ENCODE data around the gene ACER1.

The ACER1 gene

DNA sequence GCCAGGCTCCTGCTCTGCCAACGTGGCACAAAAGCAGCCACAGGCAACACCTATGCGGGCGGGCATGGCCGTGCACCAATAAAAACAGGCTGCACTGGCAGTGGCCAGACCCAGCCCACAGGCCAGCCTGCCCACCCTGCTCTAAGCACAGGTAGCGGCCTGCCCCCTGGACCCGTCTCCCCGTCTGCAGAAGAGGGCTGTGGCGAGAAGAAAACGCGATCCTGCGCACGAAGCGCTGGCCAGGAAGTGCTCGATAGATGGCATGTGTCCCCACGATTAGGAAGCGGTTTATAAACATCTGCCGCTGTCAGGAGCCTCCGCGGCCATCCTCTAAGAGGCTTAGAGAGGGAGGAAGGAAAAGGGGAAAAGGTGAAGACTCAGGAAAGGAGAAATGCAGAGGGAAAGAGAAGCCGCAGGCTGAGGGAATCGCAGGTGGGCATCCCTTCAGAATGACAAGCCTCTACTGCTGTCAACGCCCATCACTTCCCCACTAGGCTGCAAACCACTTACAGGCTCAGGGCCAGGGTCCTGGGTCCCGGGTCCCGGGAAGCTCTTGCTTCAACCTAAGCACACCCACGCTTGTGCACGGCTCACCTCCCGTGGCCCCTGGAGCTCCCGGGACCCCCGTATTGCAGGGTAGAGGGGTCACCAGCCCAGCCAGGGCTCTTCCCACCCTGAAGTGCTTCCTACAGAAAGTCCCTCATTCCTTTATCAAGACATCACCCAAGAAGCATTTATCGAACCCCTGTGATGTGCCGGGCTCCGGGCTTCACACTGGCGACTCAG is 64.1 kb downstream of the ACER1 start:
- no peak for DNase-seq (ENCODE audit: low read depth in 2 of 2, low spot score in 1 of 2)

DNA sequence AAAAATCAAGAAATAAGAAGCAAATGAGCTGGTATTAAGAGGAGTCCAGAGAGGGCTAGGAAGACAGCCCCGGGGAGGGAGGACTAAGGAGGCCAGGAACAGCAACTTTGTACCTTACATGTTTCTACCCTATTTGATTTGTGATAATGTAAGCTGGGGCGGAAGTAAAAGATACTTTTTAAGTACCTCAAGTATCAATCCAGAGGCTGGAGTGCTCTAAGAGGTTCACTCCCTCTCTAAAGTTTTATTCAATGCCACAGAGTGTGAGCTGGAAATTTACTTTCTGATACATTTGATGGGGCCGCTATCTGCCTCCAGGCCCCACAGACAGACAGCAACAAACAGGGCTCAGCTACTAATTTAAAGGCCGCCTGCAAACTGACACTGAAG is 65.0 kb downstream of the ACER1 start:
- no peak for DNase-seq (ENCODE audit: low read depth in 2 of 2, low spot score in 1 of 2)

DNA sequence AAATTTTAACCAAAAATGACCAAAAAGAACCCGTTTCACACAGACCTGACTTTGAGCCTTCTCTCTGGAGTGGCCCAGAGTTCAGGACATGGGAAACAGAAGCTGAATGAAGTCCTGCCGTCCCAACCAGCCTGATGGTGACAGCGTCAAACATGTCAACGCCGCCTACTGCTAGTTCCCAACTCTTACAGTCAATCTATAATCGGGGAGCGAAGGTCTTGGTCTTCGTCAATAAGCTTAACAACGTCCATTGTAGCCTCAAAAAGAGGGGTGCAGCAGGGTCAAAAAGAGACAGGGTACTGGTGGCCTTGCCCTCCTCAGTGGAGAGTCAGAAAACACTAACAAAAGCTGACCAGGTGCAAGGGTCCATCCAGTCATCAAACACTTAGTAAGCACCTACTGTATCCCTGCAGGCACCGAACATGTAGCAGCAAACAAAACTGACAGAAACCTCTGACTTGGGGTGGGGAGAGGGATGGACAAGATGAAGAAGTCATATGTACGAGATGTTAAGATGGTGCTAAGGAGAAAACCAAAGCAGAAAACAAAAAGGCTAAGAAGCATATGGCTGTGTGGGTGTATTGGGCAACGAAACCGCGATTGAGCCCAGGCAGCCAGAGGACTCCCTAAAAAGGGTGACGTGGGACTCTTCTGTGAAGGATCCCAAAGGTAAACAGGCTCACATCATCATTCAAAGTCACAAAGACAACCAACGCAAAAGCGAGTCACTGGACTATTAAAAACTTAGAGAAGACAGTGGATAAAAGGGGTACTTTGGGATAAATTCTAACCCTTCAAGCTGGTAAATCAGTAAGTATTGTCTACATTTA is 65.6 kb downstream of the ACER1 start:
- DNase-seq (ENCODE audit: low read depth in 2 of 2, low spot score in 1 of 2), result no peak

DNA sequence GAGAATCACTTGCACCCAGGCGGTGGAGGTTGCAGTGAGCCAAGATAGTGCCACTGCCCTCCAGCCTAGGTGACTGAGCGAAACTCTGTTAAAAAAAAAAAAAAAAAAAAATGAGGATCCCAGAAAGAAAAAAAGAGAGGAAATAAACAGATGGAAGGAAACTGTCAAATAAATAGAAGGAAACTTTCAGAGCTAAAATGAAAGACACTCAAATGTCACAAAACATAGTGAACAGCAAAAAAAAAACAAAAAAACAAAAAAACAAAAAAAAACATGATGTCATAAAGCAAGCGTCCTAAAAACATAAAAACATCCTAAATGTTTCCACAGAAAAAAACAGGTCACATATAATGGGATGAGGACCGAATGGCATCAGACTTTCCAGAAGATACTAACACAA is 68.6 kb downstream of the ACER1 start:
- no peak for DNase-seq (ENCODE audit: low read depth in 2 of 2, low spot score in 1 of 2)

DNA sequence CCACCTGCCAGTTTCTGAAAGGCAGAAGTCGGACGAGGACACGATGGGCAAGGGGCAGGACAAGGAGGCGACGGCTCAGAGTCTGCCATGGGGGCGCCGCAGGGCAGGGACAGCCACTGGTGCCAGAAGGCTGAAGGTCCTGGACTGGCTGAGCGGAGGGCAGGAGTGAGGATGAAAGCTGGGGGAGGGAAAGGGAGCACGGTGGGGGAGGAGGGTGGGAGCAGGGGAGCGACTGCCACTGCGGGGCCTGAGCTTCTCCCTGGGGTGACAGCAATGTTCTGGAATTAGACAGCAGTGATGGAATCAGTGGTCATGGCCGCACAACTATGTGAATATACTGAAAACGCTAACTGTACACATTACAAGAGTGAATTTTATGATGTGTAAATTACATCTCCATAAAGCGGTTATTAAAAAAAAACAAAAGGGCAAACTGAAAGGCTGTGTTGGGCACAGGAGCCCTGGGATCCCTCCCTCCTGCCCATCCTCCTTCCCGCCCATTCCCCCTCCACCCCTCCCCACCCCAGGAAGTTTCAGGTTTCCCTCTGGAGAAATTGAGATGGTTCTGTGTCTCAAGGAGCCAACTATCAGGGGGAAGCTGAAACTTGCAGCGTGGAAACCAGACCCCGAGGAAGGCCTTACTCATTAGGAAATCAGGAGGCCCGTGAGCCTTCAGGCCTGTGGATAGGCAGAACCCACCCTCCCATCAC is 69.5 kb downstream of the ACER1 start:
- no peak for DNase-seq (ENCODE audit: low read depth in 2 of 2, low spot score in 1 of 2)

DNA sequence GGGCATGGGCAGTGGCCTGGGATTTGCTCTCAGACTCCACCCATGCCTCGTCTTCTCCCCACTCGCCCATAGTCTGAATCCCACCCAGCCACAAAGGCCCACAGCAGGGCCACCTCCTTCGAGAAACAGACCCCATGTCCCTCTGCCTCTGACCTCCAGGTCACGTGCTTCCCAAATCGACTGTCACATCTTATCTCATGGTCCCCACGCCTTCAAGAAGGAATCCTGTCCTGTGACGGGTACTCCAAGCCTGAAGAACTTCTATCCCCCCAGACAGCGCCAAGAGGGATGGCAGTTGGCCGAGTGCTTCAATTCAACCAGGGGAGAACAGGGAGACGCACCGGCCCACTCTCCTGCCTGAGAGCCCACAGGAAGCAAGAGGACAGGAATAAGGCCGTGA is 70.1 kb downstream of the ACER1 start:
- no peak for DNase-seq (ENCODE audit: low read depth in 2 of 2, low spot score in 1 of 2)

DNA sequence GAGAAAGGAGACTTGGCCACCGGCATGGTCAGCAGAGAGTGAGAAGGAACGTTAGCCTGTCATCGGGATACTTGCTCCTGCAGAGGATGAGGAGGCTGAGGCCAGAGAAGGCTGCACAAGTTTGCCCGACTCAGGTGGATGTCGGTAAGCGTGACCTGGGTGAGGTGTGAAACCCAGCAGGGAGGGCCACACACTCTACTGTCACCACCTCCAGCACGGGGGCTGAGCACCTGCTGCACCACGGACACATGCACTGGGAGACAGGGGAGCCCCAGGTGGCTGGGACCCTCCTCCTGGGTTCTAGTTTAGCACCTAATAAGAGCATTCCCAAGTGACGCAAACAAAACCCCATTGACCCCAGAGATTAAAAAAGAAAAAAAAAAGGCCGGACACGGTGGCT is 70.9 kb downstream of the ACER1 start:
- DNase-seq (ENCODE audit: low read depth in 2 of 2, low spot score in 1 of 2), result no peak

DNA sequence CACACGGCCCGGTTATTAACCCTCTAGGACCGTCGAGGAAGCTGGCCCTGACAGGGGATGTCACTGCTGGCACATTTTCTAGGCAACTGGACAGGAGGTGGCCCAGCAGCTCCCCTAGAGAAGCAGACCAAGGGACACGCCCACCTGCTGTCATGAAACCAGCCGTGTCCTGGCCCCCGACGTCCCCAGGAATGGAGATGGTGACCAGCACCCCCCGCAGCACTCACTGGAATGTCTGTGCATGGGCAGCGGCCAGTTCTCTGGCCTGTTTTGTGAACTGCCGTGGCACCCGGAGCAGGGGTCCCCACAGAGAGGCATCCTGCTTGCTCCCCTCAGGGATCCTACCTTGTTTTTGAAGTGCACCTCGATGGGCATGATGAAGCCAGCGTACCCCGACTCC is 71.5 kb downstream of the ACER1 start:
- DNase-seq (ENCODE audit: low read depth in 2 of 2, low spot score in 1 of 2), result no peak

DNA sequence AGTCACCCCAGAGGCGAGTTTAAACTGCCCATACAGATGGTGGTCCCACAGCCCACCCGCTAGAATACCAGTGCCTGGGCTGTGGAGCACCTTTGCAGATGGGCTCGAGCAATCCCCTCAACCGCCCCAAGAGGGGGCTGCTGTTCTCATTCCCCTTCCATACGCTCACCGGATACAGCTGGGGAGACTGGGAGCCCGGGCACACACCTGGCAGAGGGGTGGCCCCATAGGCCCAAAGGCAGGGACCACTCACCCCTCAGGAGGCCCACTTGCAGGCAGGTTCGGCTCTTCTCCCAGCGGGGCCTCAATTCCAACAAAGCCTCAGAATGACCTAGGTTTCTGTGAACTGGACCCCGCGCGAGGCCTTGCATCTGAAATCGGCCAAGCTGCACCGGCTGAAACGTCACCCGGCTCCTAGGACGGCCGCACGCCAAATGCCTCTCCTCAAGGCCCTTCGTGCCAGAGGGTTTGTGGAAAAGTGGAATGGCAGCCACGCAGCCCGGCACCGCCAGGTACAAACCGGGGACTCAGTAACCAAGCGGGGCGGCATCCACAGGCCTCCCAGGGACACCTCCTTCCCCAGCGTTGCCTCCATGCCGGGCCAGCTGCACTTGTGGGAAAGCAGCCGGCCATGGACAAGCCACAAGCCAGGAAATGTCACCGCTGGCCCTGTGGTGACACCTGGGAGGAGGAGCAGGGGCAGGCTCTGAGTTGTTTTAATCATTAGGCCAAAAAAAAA is 72.3 kb downstream of the ACER1 start:
- no peak for DNase-seq (ENCODE audit: low read depth in 2 of 2, low spot score in 1 of 2)

DNA sequence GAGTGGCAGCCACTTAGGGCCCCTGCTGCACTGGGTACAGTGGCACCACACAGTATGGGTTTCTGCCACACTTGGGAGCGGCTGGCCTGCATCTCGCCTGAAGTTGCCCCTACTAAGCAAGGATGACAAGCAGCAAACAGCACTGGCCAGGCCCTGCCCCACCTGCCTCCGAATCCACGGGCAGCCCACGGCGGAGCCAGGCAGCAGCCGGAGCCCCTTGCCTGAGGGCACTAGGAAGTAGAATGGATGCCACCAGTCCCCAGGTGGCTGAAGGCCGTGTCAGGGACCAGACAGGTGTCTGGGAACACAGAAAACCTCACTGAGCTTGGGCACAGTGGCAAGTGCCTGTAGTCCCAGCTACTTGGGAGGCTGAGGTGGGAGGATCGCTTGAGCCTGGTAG is 73.0 kb downstream of the ACER1 start:
- no peak for DNase-seq (ENCODE audit: low read depth in 2 of 2, low spot score in 1 of 2)

DNA sequence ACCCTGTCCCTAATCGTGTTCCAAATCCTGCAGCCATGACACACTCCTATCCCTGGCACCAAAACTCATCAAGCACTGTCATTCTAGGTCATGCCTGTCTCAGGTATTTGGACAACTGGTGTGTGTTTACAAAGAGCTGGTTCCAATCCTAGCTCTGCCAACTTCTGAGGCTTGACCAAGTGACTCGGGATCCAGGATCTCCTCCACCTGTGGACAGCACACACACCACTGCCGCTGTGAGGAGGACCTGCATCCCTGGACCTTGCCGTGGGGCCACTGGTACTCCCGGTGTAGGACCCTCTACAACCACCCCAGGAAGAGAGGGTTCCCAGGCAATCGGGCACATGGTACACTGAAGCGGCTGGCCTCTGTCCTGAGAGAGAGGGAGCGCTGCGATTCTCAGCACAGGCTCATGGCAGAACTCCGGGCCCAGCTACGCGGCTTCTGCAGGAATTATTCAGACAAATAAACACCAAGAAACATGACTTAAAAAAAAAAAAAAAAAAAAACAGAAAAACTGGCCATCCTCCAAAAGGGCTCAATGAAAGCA is 74.0 kb downstream of the ACER1 start:
- no peak for DNase-seq (ENCODE audit: low read depth in 2 of 2, low spot score in 1 of 2)

DNA sequence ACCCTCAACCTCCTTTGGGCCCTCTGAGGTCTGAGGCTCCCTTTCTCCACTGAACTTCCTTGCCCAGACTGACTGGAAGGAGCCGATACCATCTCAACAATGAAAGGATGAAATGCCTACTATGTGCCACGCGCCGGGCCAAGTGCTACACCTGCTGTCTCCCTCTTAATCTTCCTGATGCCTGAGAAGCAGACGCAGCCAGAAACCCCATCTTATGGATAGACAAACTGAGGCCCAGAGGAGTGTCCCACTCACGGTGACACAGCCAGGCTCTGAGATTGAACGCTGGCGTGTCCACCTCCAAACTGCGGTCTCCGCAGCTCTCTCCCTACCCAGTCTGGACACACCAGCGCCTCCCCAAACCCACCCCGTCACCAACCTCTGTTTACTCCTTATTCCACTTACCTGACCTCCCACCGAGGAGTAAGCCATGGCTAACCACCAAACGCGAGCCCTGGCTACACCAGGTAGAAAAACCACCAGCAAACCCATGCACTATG is 74.5 kb downstream of the ACER1 start:
- no peak for DNase-seq (ENCODE audit: low read depth in 2 of 2, low spot score in 1 of 2)
